Head of caudate nucleus (tissue), 42 donors: ENCODE results near the gene ZNF638.

ENCODE experiments used
- DNase-seq, 42 donors: peaks; one replicate each; pipeline versions ENCODE4 v3.0.0 to v3.0.0-alpha.2; 2020 to 2021; ENCODE audit warnings: mixed read lengths in 7 of 42
- intact Hi-C: fragments of 100-400 bp; cut with DNase I; formaldehyde crosslinking; loops from one replicate; pipeline ENCODE4 v1.15.0; 2022

ZNF638 gene

DNA sequence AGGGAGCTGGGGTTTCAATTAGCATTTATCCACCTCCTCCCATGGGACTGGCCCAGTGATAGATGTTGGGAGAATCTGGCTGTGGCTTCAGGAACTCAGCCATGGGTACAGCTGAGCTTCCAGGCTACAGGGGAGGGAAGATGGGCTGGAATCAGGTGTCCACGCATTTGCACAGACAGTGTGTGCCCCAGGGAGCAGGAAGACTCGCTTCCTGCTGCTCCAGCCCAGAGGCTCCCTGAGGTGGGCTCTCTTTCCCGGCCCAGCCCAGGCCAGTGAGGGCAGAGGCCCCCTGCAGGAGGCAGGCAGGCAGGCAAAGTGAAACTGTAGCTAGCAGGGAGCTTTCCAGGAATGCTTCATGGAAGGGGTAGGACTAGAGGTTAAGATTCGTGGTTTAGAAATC lies 150.5 kb downstream of the ZNF638 start:
- no peak for DNase-seq
- intact Hi-C loops, result no loop called here

DNA sequence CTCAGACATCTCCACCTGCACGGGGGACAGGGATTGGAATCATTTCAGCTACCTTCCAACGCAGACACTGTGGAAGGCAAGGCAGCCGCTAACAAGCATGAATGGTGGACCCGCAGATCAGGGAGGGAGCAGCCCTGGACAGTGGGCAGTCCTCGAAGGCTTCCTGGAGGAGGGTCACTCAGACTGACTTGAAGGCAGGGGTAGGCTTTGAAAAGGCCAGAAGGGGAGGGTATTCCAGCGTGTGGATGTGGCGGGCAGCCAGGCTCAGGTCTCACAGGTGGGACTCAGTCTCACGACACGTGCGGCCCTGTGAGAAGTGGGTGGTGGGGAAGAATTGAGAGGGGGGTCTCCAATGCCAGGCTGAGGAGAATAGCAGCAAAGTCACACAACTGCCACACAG lies 151.7 kb downstream of the ZNF638 start:
- intact Hi-C loops, result no loop called here
- no peak for DNase-seq

GRCh38 chr2:71484354-71484753 lies 152.8 kb downstream of the ZNF638 start:
- DNase-seq, result no peak
- intact Hi-C loops, result no loop called here
